GM12878 (cell line): Measurements from ENCODE around the gene MUL1. TPM values are rescaled to one million over a fixed set of nuclear protein-coding genes. Genes with fewer than 3 reads are reported as not detected.

ENCODE experiments used
- ATAC-seq: fragments of 200-7000 bp; cut with Tn5 transposase; 3 replicates; pipeline ENCODE4 v1.9.1; 2020; ENCODE audit warnings: mild to moderate bottlenecking, moderate library complexity
- BruUV-seq: library from RNA; stranded (reverse); fragments of 400-500 nt; replicated peaks from 2 replicates; lab custom pipeline; 2021; lab: Mats Ljungman, UMichigan
- CTCF ChIA-PET: fragments of 300-600 bp; sonication (Branson Sonifier 250); formaldehyde crosslinking; extraction: SDS; loops from one replicate; lab custom pipeline; 2021; ENCODE audit warnings: inconsistent platforms; lab: Yijun Ruan, JAX
- POLR2A ChIA-PET: fragments of 350-600 bp; formaldehyde crosslinking; extraction: SDS; loops from one replicate; lab custom pipeline; 2021; ENCODE audit warnings: inconsistent platforms; lab: Charles Lee
- RAD21 ChIA-PET: fragments of 300-600 bp; sonication (Branson Sonifier 250); formaldehyde crosslinking; loops from one replicate; lab custom pipeline; 2023; ENCODE audit warnings: antibody characterized with exemption; ENCODE audit not compliant: unreplicated experiment; lab: Charles Lee
- SMC1A ChIA-PET: fragments of 300-600 bp; sonication (Branson Sonifier 250); formaldehyde crosslinking; loops from one replicate; lab custom pipeline; 2023; ENCODE audit not compliant: unreplicated experiment, uncharacterized antibody; lab: Charles Lee
- DNase-seq: peaks from one replicate; pipeline ENCODE4 v3.0.0-alpha.2; 2011; ENCODE audit warnings: low read depth, low spot score
- FAIRE-seq: peaks from 3 replicates; lab custom pipeline; 2011; peaks lifted over from hg19 to GRCh38; lab: Jason Lieb, UNC
- H2AFZ ChIP-seq: 2 replicates; pipeline ENCODE4 v1.6.0; 2011; ENCODE audit warnings: low read depth, low read length, control low read depth; ENCODE audit not compliant: control insufficient read depth
- H3K27ac ChIP-seq: 2 replicates; pipeline ENCODE4 v1.5.1; 2011; ENCODE audit warnings: control low read depth; ENCODE audit not compliant: control insufficient read depth, insufficient read depth
- H3K27me3 ChIP-seq, 2 experiments: replicated peaks in 1 of 2; 2 replicates each; pipeline versions ENCODE4 v1.6.0 to v1.6.1; 2011; ENCODE audit warnings: low read length in 1 of 2; ENCODE audit not compliant: control insufficient read depth in 2 of 2, insufficient read depth in 2 of 2
- H3K36me3 ChIP-seq, 2 experiments: 2 replicates each; pipeline ENCODE4 v1.5.1; 2011; ENCODE audit warnings: low read length in 1 of 2; ENCODE audit not compliant: control insufficient read depth in 2 of 2, insufficient read depth in 2 of 2
- H3K4me1 ChIP-seq: 2 replicates; pipeline ENCODE4 v1.6.1; 2011; ENCODE audit warnings: mild to moderate bottlenecking, low read length, moderate library complexity, mixed read lengths; ENCODE audit not compliant: control insufficient read depth, insufficient read depth
- H3K4me2 ChIP-seq: 2 replicates; pipeline ENCODE4 v1.6.0; 2011; ENCODE audit warnings: control low read depth; ENCODE audit not compliant: control insufficient read depth, insufficient read depth
- H3K4me3 ChIP-seq: fragments of 200-600 bp; sonication (generic); 2 replicates; pipeline ENCODE4 v1.5.1; 2016
- H3K79me2 ChIP-seq: 2 replicates; pipeline ENCODE4 v1.6.0; 2011; ENCODE audit warnings: low read length; ENCODE audit not compliant: control insufficient read depth, insufficient read depth
- H3K9ac ChIP-seq: 2 replicates; pipeline ENCODE4 v1.8.0; 2011; ENCODE audit warnings: low read length, control low read depth, mixed read lengths; ENCODE audit not compliant: control insufficient read depth, insufficient read depth
- H3K9me3 ChIP-seq: replicated peaks from 3 replicates; pipeline ENCODE4 v1.5.1; 2011; ENCODE audit warnings: mild to moderate bottlenecking, low read length; ENCODE audit not compliant: control insufficient read depth, insufficient read depth
- H4K20me1 ChIP-seq: 2 replicates; pipeline ENCODE4 v1.6.0; 2011; ENCODE audit not compliant: control insufficient read depth, insufficient read depth
- ATF3 ChIP-seq: IDR thresholded peaks from 2 replicates; pipeline ENCODE4 v1.6.1; 2011; ENCODE audit warnings: low read depth, mild to moderate bottlenecking, low read length, moderate library complexity, borderline replicate concordance; ENCODE audit errors: extremely low read depth
- CEBPB ChIP-seq, 2 experiments: fragments of 150-350 bp in 1 of 2; IDR thresholded peaks; 2 replicates each; pipeline ENCODE4 v1.6.1; 2012 to 2014; ENCODE audit warnings: low read depth in 2 of 2, low read length in 2 of 2, borderline replicate concordance in 1 of 2, inconsistent platforms in 1 of 2
- EED ChIP-seq: sonication (generic); IDR thresholded peaks from 2 replicates; pipeline ENCODE4 v1.6.1; 2016; ENCODE audit warnings: antibody characterized with exemption, low read depth
- KAT2A ChIP-seq: conservative IDR thresholded peaks from 2 replicates; pipeline ENCODE4 v1.6.1; 2011; ENCODE audit warnings: low read depth, low read length; ENCODE audit not compliant: control insufficient read depth
- LARP7 ChIP-seq: fragments of 450-650 bp; IDR thresholded peaks from 2 replicates; pipeline ENCODE4 v1.6.1; 2017; ENCODE audit warnings: mild to moderate bottlenecking
- POLR2AphosphoS2 ChIP-seq: IDR thresholded peaks from 2 replicates; pipeline ENCODE4 v1.6.1; 2011; ENCODE audit warnings: low read depth, mild to moderate bottlenecking, low read length, improper control_type of control experiment, moderate library complexity
- RBBP5 ChIP-seq: fragments of 200-600 bp; sonication (generic); conservative IDR thresholded peaks from 2 replicates; pipeline ENCODE4 v1.6.1; 2016
- TBL1XR1 ChIP-seq: IDR thresholded peaks from 2 replicates; pipeline ENCODE4 v1.6.1; 2012; ENCODE audit warnings: low read depth, low read length, improper control_type of control experiment
- ZBED1 ChIP-seq: IDR thresholded peaks from 2 replicates; pipeline ENCODE4 v1.6.1; 2016; ENCODE audit warnings: borderline replicate concordance
- WGBS: methylation state at CpG from one replicate; pipeline ENCODE4 v1.1.6; 2016; ENCODE audit warnings: low lambda C conversion rate; ENCODE audit not compliant: insufficient replicate concordance, insufficient coverage; ENCODE audit errors: missing lambda C conversion rate; 5-methylcytosine and 5-hydroxymethylcytosine counted together
- in situ Hi-C: fragments of 300-500 bp; cut with MboI; formaldehyde crosslinking; loops from 9 replicates; pipeline ENCODE4 v1.14.3; 2018; ENCODE audit warnings: mixed read lengths
- intact Hi-C: fragments of 100-400 bp; cut with micrococcal nuclease; formaldehyde crosslinking; loops from one replicate; pipeline ENCODE4 v1.14.2; 2022; ENCODE audit not compliant: unreplicated experiment
- polyA plus RNA-seq, 11 experiments: library from polyadenylated mRNA; depleted of rRNA in 4 of 11; unstranded in 6 of 11; stranded (reverse) in 5 of 11; fragments of >200 nt; fragmentation: Nextera tagmentation in 4 of 11; fragmentation: Illumina TruSeq in 1 of 11; extraction: Ambion mirVana in 4 of 11; extraction: Trizol in 1 of 11; gene quantifications; 1 replicate in 1 of 11; 2 replicates in 10 of 11; pipeline versions ENCODE4 v1.2.1 to v1.2.3, GENCODE V29; 2011 to 2016; ENCODE audit warnings: inconsistent platforms in 2 of 11, missing spikeins in 2 of 11, low read depth in 1 of 11
- total RNA-seq, 4 experiments: library from RNA; depleted of rRNA in 3 of 4; stranded (reverse); fragments of >200 nt in 3 of 4; fragmentation: Illumina TruSeq in 1 of 4; extraction: Trizol in 1 of 4; gene quantifications; 2 replicates each; pipeline versions ENCODE4 v1.2.1 to v1.2.3, GENCODE V29; 2013 to 2021
- TF ChIP-seq, protein P1 (sequence below): IDR thresholded peaks from 2 replicates; pipeline ENCODE4 v1.6.1; 2012; ENCODE audit warnings: low read length, inconsistent platforms

Gene MUL1
- total and polyA plus RNA-seq, 10 of the 15 experiments (the other 5 are each of a cell fraction or from before 2014, with no cell fraction given): 4.9 to 27.0 (median 15.5) TPM

- H4K20me1 ChIP-seq: no peaks in the 10 kb centered on the region
- RAD21 ChIA-PET: no interaction called here
- in situ Hi-C loops: no loop called here
Measured at GRCh38 chr1:20472121-20472520, 35.8 kb downstream of the MUL1 start.

More at GRCh38 chr1:20472121-20472520, 35.8 kb downstream of the MUL1 start:
- TF ChIP-seq KAT2A (no peak), RBBP5 (no peak), EED (no peak), POLR2AphosphoS2 (no peak), ATF3 (no peak), LARP7 (no peak), CEBPB (IDR thresholded peaks at IDR 0.05; ENCODE audit: borderline replicate concordance in 1 of 2, low read depth in 2 of 2, low read length in 2 of 2) (no peak), TBL1XR1 (no peak), ZBED1 (no peak)
- TF ChIP-seq, protein P1, sequence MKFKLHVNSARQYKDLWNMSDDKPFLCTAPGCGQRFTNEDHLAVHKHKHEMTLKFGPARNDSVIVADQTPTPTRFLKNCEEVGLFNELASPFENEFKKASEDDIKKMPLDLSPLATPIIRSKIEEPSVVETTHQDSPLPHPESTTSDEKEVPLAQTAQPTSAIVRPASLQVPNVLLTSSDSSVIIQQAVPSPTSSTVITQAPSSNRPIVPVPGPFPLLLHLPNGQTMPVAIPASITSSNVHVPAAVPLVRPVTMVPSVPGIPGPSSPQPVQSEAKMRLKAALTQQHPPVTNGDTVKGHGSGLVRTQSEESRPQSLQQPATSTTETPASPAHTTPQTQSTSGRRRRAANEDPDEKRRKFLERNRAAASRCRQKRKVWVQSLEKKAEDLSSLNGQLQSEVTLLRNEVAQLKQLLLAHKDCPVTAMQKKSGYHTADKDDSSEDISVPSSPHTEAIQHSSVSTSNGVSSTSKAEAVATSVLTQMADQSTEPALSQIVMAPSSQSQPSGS: no peak
- no TSS peak for BruUV-seq
- Histone ChIP-seq H3K4me1 (no peaks in the 10 kb centered on the region), H3K4me3 (no peak overlapping the region), H3K9ac (no peak overlapping the region), H3K27ac (no peak overlapping the region), H3K4me2 (no peak overlapping the region), H2AFZ (no peak overlapping the region), H3K27me3 (peaks cover 3 to 8% of the 10 kb centered on the region in 2 experiments), H3K36me3 (no peaks in the 10 kb centered on the region), H3K9me3 (no peaks in the 10 kb centered on the region), H3K79me2 (no peaks in the 10 kb centered on the region)
- WGBS: 64% methylated on average over 4 of the region's 4 CpGs
- intact Hi-C loops: no loop called here
- no peak for FAIRE-seq
- SMC1A ChIA-PET: no interaction called here
- POLR2A ChIA-PET: interaction anchor here (0.6 kb wide), 1 partner anchor 441 kb away, joined by 4 read pairs; no protein-coding TSS in a partner anchor
- CTCF ChIA-PET: no interaction called here
- no peak for DNase-seq
- ATAC-seq: no peak
